ENCODE results near the gene KLHL13.

The KLHL13 gene

DNA sequence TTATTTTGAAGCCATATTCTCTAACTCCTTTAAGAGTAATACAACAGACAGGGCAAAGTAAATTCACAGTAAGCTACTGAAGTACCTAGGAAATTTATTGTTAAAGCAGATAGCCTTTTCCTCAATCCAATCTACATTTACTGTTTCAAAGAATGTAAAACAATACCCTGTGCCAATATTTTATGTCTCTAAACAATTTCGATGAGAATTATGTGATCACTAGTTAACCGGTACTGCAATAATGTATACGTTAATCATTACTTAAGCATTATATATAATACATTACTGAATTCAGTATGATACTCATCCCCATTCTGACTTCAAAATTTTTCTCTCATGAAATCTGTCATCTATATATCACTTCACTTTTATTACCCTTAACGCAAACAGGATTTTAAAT, 28.5 kb downstream of the KLHL13 start:
- TF ChIP-seq, protein P1, sequence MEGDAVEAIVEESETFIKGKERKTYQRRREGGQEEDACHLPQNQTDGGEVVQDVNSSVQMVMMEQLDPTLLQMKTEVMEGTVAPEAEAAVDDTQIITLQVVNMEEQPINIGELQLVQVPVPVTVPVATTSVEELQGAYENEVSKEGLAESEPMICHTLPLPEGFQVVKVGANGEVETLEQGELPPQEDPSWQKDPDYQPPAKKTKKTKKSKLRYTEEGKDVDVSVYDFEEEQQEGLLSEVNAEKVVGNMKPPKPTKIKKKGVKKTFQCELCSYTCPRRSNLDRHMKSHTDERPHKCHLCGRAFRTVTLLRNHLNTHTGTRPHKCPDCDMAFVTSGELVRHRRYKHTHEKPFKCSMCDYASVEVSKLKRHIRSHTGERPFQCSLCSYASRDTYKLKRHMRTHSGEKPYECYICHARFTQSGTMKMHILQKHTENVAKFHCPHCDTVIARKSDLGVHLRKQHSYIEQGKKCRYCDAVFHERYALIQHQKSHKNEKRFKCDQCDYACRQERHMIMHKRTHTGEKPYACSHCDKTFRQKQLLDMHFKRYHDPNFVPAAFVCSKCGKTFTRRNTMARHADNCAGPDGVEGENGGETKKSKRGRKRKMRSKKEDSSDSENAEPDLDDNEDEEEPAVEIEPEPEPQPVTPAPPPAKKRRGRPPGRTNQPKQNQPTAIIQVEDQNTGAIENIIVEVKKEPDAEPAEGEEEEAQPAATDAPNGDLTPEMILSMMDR (conservative IDR thresholded peaks at IDR 0.05; ENCODE audit: low read length) = no peak
- no peak for TF ChIP-seq EZH2phosphoT487 (IDR thresholded peaks at IDR 0.05; ENCODE audit: borderline replicate concordance)
- H3K79me2 ChIP-seq (ENCODE audit: insufficient read depth, low read length) = no peaks in the 10 kb centered on the region
- no peaks in the 10 kb centered on the region for H4K20me1 ChIP-seq (ENCODE audit: insufficient read depth, low read length, poor library complexity, severe bottlenecking)
- no peaks in the 10 kb centered on the region for H3K36me3 ChIP-seq (ENCODE audit: insufficient read depth, low read length)
- no peaks in the 10 kb centered on the region for H3K4me1 ChIP-seq (ENCODE audit: insufficient read depth, low read length, poor library complexity, severe bottlenecking)
- no peaks in the 10 kb centered on the region for H3K9me2 ChIP-seq (replicated peaks; ENCODE audit: low read depth, low read length)
- H3K9ac ChIP-seq (ENCODE audit: low read depth, low read length, poor library complexity, severe bottlenecking) = no peak overlapping the region
- H3K9me3 ChIP-seq (ENCODE audit: insufficient read depth, low read depth, low read length) = no peaks in the 10 kb centered on the region
- no peaks in the 10 kb centered on the region for H3K27me3 ChIP-seq (ENCODE audit: insufficient read depth, low read length, poor library complexity, severe bottlenecking)
- no peaks in the 10 kb centered on the region for H3F3A ChIP-seq (ENCODE audit: low read depth)
- H2AFZ ChIP-seq (ENCODE audit: low read length) = no peak overlapping the region
- H3K4me2 ChIP-seq (ENCODE audit: low read depth, low read length, poor library complexity, severe bottlenecking) = no peak overlapping the region
- H3K4me3 ChIP-seq (ENCODE audit: low read length, poor library complexity, severe bottlenecking) = no peak overlapping the region

DNA sequence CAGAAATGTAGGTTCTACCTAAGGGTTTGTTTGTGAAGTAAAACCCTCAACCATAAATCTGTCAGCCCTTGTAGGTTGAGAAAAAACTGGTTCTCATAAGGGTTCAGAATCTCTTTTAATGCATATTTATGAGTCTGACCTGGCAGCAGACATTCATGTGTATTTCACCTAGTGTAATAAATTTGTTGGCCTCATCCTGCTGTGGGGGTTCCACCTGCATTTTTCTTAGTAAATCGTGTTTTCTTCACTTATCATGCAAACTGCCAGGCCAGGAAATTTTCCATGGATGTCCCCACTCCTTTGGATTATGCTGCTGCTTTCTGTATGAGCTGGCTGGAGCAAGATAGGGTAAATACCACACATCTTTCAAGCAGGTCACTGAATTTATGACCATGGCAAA, 42.4 kb downstream of the KLHL13 start:
- H3K79me2 ChIP-seq (ENCODE audit: insufficient read depth, low read length) = no peaks in the 10 kb centered on the region
- H3K9me2 ChIP-seq (replicated peaks; ENCODE audit: low read depth, low read length) = no peaks in the 10 kb centered on the region
- TF ChIP-seq, protein P1 (conservative IDR thresholded peaks at IDR 0.05; ENCODE audit: low read length) = no peak
- no peak for TF ChIP-seq EZH2phosphoT487 (IDR thresholded peaks at IDR 0.05; ENCODE audit: borderline replicate concordance)
- no peaks in the 10 kb centered on the region for H3K27me3 ChIP-seq (ENCODE audit: insufficient read depth, low read length, poor library complexity, severe bottlenecking)
- H3K4me1 ChIP-seq (ENCODE audit: insufficient read depth, low read length, poor library complexity, severe bottlenecking) = no peaks in the 10 kb centered on the region
- H3F3A ChIP-seq (ENCODE audit: low read depth) = no peaks in the 10 kb centered on the region
- H3K9me3 ChIP-seq (ENCODE audit: insufficient read depth, low read depth, low read length) = no peaks in the 10 kb centered on the region
- no peaks in the 10 kb centered on the region for H4K20me1 ChIP-seq (ENCODE audit: insufficient read depth, low read length, poor library complexity, severe bottlenecking)
- no peak overlapping the region for H3K9ac ChIP-seq (ENCODE audit: low read depth, low read length, poor library complexity, severe bottlenecking)
- no peak overlapping the region for H2AFZ ChIP-seq (ENCODE audit: low read length)
- no peak overlapping the region for H3K4me3 ChIP-seq (ENCODE audit: low read length, poor library complexity, severe bottlenecking)
- H3K36me3 ChIP-seq (ENCODE audit: insufficient read depth, low read length) = no peaks in the 10 kb centered on the region
- H3K4me2 ChIP-seq (ENCODE audit: low read depth, low read length, poor library complexity, severe bottlenecking) = no peak overlapping the region

DNA sequence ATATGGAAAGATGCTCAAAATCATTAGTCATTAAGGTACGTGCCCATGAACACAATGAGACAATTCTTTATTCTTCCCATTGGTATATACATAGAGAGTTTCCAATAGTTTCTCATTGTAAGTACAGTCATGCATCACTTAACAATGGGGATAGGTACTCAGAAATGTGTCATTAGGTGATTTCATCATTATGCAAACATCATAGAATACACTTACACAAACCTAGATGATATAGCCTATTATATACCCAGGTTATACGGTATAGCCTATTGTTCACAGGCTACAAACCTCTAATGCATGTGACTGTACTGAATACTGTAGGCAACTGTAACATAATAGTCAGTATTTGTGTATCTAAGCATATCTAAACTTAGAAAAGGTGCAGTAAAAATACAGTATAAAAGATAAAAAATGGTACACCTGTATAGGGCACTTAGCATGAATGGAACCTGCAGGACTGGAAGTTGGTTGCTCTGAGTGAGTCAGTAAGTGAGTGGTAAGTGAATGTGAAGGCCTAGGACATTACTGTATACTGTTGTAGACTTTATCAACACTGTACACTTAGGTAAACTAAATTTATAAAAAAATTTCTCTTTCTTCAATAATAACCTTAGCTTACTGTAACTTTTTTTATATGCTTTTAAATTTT, 49.6 kb downstream of the KLHL13 start:
- Histone ChIP-seq H3K9me3 (ENCODE audit: insufficient read depth, low read depth, low read length) (no peaks in the 10 kb centered on the region), H4K20me1 (ENCODE audit: insufficient read depth, low read length, poor library complexity, severe bottlenecking) (no peaks in the 10 kb centered on the region), H3F3A (ENCODE audit: low read depth) (no peaks in the 10 kb centered on the region), H3K4me2 (ENCODE audit: low read depth, low read length, poor library complexity, severe bottlenecking) (no peak overlapping the region), H2AFZ (ENCODE audit: low read length) (no peak overlapping the region), H3K9ac (ENCODE audit: low read depth, low read length, poor library complexity, severe bottlenecking) (no peak overlapping the region), H3K79me2 (ENCODE audit: insufficient read depth, low read length) (no peaks in the 10 kb centered on the region), H3K27me3 (ENCODE audit: insufficient read depth, low read length, poor library complexity, severe bottlenecking) (no peaks in the 10 kb centered on the region), H3K9me2 (replicated peaks; ENCODE audit: low read depth, low read length) (no peaks in the 10 kb centered on the region), H3K4me1 (ENCODE audit: insufficient read depth, low read length, poor library complexity, severe bottlenecking) (no peaks in the 10 kb centered on the region), H3K36me3 (ENCODE audit: insufficient read depth, low read length) (no peaks in the 10 kb centered on the region), H3K4me3 (ENCODE audit: low read length, poor library complexity, severe bottlenecking) (no peak overlapping the region)
- TF ChIP-seq, protein P1 (conservative IDR thresholded peaks at IDR 0.05; ENCODE audit: low read length) = no peak
- TF ChIP-seq EZH2phosphoT487 (IDR thresholded peaks at IDR 0.05; ENCODE audit: borderline replicate concordance) = no peak

Measured in Loucy (cell line).